OCI-LY1 (cell line): Measurements from ENCODE around the gene ILRUN.

ENCODE experiments used
- H2AFZ ChIP-seq: fragments of 200-600 bp; sonication (generic), shearing (Covaris generic); 2 replicates; pipeline ENCODE4 v1.6.0; 2014; ENCODE audit warnings: antibody characterized with exemption, mild to moderate bottlenecking, low read length
- H3F3A ChIP-seq: fragments of 200-600 bp; sonication (generic), shearing (Covaris generic); 2 replicates; pipeline ENCODE4 v1.6.0; 2014; ENCODE audit warnings: mild to moderate bottlenecking, antibody characterized with exemption, low read length, moderate library complexity; ENCODE audit not compliant: insufficient read depth
- H3K27ac ChIP-seq: fragments of 200-600 bp; sonication (generic); 2 replicates; pipeline ENCODE4 v1.5.1; 2014; ENCODE audit warnings: low read length, mixed run types, mild to moderate bottlenecking, low read depth; ENCODE audit not compliant: poor library complexity, severe bottlenecking
- H3K27me3 ChIP-seq: fragments of 200-600 bp; sonication (generic); 2 replicates; pipeline ENCODE4 v1.6.0; 2014; ENCODE audit warnings: antibody characterized with exemption, mild to moderate bottlenecking, low read length, moderate library complexity; ENCODE audit not compliant: insufficient read depth
- H3K36me3 ChIP-seq: fragments of 200-600 bp; sonication (generic); 2 replicates; pipeline ENCODE4 v1.6.1; 2014; ENCODE audit warnings: mild to moderate bottlenecking, antibody characterized with exemption, low read length, moderate library complexity, mixed read lengths; ENCODE audit not compliant: insufficient read depth
- H3K4me1 ChIP-seq: fragments of 200-600 bp; sonication (generic); 2 replicates; pipeline ENCODE4 v1.5.1; 2014; ENCODE audit warnings: mild to moderate bottlenecking, low read length, moderate library complexity; ENCODE audit not compliant: insufficient read depth, severe bottlenecking
- H3K4me2 ChIP-seq: fragments of 200-600 bp; sonication (generic), shearing (Covaris generic); 2 replicates; pipeline ENCODE4 v1.6.1; 2014; ENCODE audit warnings: low read length
- H3K4me3 ChIP-seq: fragments of 200-600 bp; sonication (generic); 2 replicates; pipeline ENCODE4 v1.5.1; 2014; ENCODE audit warnings: low read length, low read depth, mild to moderate bottlenecking, mixed read lengths; ENCODE audit not compliant: poor library complexity, severe bottlenecking
- H3K79me2 ChIP-seq: fragments of 200-600 bp; shearing (Covaris generic); 2 replicates; pipeline ENCODE4 v1.6.1; 2016; ENCODE audit warnings: mixed run types, low read length, mixed read lengths; ENCODE audit not compliant: insufficient read depth
- H3K9ac ChIP-seq: fragments of 200-600 bp; sonication (generic), shearing (Covaris generic); 2 replicates; pipeline ENCODE4 v1.6.1; 2014; ENCODE audit warnings: mild to moderate bottlenecking, low read length, mixed read lengths
- H3K9me2 ChIP-seq: fragments of 200-600 bp; sonication (generic), shearing (Covaris generic); 2 replicates; pipeline ENCODE4 v1.6.1; 2014; ENCODE audit warnings: low read depth, mild to moderate bottlenecking, low read length, mixed read lengths
- H3K9me3 ChIP-seq: fragments of 200-600 bp; shearing (Covaris generic); 2 replicates; pipeline ENCODE4 v1.6.1; 2014; ENCODE audit warnings: low read length, mixed read lengths
- H4K20me1 ChIP-seq: fragments of 200-600 bp; sonication (generic), shearing (Covaris generic); 2 replicates; pipeline ENCODE4 v1.6.0; 2016; ENCODE audit warnings: mild to moderate bottlenecking, low read length; ENCODE audit not compliant: insufficient read depth
- EZH2 ChIP-seq: fragments of 200-600 bp; sonication (generic), shearing (Covaris generic); IDR thresholded peaks from 2 replicates; pipeline ENCODE4 v1.8.0; 2017; ENCODE audit warnings: borderline replicate concordance, mixed run types, mild to moderate bottlenecking, antibody characterized with exemption, low read length, moderate library complexity, mixed read lengths
- TF ChIP-seq, protein P1 (sequence below): fragments of 200-600 bp; sonication (generic), shearing (Covaris generic); IDR thresholded peaks from 2 replicates; pipeline ENCODE4 v1.5.1; 2017; ENCODE audit warnings: mild to moderate bottlenecking, antibody characterized with exemption, low read length, moderate library complexity, mixed read lengths

Gene ILRUN

DNA sequence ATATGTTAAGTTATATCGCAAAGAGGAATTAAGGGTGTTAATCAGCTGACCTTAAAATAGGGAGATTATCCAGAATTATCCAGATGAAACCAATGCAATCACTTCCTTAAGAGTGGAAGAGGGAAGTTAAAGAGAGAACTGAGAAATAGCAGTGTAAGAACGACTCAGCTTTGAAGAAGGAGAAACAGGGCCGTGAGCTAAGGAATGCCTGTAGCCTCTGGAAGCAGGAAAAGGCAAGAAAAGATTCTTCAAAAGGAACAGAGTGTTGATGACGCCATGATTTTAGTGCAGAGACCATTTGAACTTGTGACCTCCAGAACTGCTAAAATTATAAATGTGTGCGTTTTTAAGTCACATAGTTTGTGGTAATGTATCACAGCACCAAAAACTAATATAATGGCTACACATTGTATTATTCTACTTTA lies 32.7 kb downstream of the ILRUN start:
- H3K27ac ChIP-seq, result peak overlapping the region; percentile 59
- peaks cover 8% of the 10 kb centered on the region for H3K36me3 ChIP-seq
- no peak overlapping the region for H3K4me2 ChIP-seq
- no peaks in the 10 kb centered on the region for H4K20me1 ChIP-seq
- TF ChIP-seq, protein P1, sequence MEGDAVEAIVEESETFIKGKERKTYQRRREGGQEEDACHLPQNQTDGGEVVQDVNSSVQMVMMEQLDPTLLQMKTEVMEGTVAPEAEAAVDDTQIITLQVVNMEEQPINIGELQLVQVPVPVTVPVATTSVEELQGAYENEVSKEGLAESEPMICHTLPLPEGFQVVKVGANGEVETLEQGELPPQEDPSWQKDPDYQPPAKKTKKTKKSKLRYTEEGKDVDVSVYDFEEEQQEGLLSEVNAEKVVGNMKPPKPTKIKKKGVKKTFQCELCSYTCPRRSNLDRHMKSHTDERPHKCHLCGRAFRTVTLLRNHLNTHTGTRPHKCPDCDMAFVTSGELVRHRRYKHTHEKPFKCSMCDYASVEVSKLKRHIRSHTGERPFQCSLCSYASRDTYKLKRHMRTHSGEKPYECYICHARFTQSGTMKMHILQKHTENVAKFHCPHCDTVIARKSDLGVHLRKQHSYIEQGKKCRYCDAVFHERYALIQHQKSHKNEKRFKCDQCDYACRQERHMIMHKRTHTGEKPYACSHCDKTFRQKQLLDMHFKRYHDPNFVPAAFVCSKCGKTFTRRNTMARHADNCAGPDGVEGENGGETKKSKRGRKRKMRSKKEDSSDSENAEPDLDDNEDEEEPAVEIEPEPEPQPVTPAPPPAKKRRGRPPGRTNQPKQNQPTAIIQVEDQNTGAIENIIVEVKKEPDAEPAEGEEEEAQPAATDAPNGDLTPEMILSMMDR, result no peak
- peaks cover 84% of the 10 kb centered on the region for H3K79me2 ChIP-seq
- no peak overlapping the region for H2AFZ ChIP-seq
- H3K4me3 ChIP-seq, result no peak overlapping the region
- no peaks in the 10 kb centered on the region for H3K27me3 ChIP-seq
- no peak overlapping the region for H3K9ac ChIP-seq
- peaks cover 78% of the 10 kb centered on the region for H3K4me1 ChIP-seq
- H3F3A ChIP-seq, result no peaks in the 10 kb centered on the region
- H3K9me3 ChIP-seq, result no peaks in the 10 kb centered on the region
- H3K9me2 ChIP-seq, result no peaks in the 10 kb centered on the region

DNA sequence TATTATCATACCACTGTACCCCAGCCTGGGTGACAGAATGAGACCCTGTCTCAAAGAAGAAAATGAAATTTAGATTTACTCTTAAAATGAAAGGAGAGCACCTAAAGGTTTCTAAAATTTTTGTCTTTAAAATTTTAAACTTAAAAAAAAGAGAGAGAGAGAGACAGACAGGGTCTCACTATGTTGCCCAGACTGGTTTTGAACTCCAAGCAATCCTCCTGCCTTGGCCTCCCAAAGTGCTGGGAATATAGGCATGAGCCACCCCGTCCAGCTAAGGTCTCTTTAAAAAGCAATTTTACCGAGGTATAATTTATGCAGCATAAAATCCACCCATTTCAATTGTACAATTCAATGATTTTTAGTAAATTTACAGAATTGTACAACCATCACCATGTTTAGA lies 33.2 kb downstream of the ILRUN start:
- Histone ChIP-seq H3F3A (no peaks in the 10 kb centered on the region), H2AFZ (no peak overlapping the region), H4K20me1 (no peaks in the 10 kb centered on the region), H3K4me1 (peaks cover 81% of the 10 kb centered on the region), H3K27ac (no peak overlapping the region), H3K9me3 (no peaks in the 10 kb centered on the region), H3K9ac (no peak overlapping the region), H3K9me2 (no peaks in the 10 kb centered on the region), H3K79me2 (peaks cover 84% of the 10 kb centered on the region), H3K4me3 (no peak overlapping the region), H3K4me2 (no peak overlapping the region), H3K27me3 (no peaks in the 10 kb centered on the region), H3K36me3 (peaks cover 8% of the 10 kb centered on the region)
- TF ChIP-seq, protein P1, result no peak
- no peak for TF ChIP-seq EZH2

DNA sequence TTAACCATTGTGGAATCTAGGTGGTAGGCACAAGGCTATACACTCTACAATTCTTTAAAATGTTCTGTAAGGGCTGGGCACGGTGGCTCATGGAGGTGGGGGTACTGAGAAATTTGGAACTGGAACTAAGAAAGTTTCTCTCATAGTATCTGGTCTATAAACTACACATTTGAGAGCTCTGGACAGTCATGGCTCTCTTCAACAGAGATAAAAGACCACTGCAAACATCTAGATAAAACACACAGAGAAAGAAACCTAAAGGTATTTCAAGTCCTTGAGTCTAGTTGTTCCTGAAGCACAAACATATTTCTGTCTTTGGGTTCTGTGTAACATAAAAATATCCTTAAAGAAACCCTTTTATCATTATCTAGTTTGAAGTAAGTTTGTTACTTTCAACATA lies 35.2 kb downstream of the ILRUN start:
- H3F3A ChIP-seq, result peaks cover 2% of the 10 kb centered on the region; the same call in 1 of the 2 replicates
- H3K27ac ChIP-seq, result peak overlapping the region; percentile 98
- no peak overlapping the region for H2AFZ ChIP-seq
- no peaks in the 10 kb centered on the region for H3K27me3 ChIP-seq
- no peaks in the 10 kb centered on the region for H3K9me2 ChIP-seq
- no peaks in the 10 kb centered on the region for H3K9me3 ChIP-seq
- H3K36me3 ChIP-seq, result peaks cover 8% of the 10 kb centered on the region
- H3K9ac ChIP-seq, result no peak overlapping the region
- H4K20me1 ChIP-seq, result no peaks in the 10 kb centered on the region
- TF ChIP-seq, protein P1, result no peak
- TF ChIP-seq EZH2, result no peak
- H3K4me3 ChIP-seq, result no peak overlapping the region
- H3K4me1 ChIP-seq, result peaks cover 81% of the 10 kb centered on the region
- no peak overlapping the region for H3K4me2 ChIP-seq
- peaks cover 63% of the 10 kb centered on the region for H3K79me2 ChIP-seq
